GM21515 (cell line): Measurements from ENCODE around the gene COQ4.
A peak's percentile ranks its signal among the peaks of the same experiment; 100 is the strongest.

ENCODE experiments used
- ATAC-seq: cut with Tn5 transposase; IDR thresholded peaks from one replicate; pipeline ENCODE4 v1.9.1; 2021; ENCODE audit not compliant: unreplicated experiment

COQ4 gene

DNA sequence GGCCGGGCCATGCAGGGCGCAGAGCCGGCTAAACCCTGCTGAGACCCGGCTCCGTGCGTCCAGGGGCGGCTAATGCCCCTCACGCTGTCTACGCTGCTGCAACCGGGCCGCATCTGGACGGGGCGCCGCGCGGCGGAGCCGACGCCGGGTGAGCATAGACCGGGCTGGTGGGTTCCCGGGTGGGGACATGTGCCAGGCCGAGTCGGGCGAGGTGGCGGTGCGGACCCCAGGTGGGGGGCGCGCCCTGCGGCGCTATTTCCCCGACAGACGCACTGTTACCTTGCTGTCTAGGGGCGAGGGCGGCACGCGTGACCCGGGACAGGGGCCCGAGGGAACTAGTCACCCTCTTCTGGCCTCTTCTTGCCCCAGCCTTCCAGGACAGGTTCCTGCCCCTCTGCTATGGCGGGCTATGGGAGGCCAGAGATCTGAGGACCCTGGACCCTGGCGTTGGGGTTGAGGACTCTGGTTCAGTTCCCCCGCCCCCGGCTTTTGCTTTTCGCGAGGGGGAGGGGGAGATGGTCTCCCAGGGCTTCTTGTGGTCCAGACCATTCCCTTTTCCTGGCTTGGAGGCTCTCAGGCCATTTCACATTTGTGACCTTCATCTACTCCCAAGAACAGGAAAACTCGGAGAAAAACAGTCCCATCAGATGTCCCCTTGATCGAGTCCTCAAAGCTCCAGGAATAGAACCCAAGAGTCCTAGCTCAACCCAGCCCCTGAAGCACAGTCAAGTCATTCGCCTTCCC, 18.2 kb downstream of the COQ4 start:
- peak; percentile 7 for ATAC-seq

DNA sequence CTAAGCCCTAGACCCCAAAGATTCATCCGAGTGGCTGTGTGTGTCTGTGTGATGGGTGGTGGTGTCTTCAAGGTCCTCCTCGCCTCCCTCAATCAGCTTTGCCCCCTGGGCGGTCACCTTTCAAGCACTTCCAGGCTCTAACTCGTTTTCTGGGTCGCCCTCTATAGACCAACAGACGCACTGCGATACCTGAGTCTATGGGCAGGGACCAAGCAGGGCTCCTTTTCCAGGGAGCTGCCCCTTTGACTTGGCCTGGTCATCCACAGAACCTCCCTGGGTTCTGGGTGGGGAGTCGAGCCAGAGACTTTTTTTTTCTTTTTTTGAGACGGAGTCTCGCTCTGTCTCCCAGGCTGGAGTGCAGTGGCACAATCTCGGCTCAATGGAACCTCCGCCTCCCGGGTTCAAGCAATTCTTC, 18.8 kb downstream of the COQ4 start:
- no peak for ATAC-seq

DNA sequence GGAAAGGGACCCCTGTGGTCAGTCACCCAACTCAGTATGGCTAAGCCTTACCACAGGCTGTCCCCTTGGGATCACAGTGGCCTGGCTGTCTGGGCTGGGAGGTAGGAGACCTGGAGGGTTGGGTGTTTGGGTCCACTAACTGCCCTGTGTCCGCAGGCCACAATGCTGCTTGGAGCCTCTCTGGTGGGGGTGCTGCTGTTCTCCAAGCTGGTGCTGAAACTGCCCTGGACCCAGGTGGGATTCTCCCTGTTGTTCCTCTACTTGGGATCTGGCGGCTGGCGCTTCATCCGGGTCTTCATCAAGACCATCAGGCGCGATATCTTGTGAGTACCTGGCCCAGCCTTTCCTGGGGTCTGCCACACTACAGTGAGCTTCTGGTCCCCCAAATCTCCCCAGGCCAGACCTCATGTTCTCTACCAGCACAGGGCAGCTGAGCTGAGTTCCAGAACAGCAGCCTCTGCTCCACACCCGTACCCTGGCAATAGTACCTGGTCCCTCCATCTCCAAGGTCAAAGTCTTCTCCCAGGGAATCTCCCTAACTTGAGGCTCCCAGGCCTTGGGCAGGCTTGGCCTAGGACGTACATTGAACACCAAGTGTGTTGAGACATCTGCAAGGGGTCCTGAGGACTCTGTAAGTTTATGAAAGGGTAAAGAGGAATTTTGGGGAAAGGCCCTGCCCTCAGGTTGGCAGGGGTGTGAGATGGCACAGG, 20.5 kb downstream of the COQ4 start:
- ATAC-seq = no peak

DNA sequence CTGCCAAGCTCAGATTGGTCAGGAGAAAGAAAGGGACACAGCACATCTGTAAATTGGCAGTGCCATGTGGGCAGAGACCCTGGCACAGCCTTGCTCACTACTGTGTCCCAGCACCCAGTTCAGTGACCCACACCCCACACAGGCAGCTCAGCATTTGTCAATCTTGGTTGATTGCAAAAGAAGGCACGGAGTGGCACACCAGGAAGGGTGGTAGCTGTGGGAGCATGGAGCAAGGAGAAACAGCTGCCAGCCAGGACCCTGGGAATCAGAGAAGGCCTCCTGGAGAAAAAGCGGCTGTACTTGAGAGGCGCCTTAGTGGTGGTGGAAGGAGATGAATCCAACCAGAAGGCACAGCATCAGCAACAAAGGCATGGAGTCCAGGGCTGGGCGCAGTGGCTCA, 21.2 kb downstream of the COQ4 start:
- ATAC-seq = no peak

DNA sequence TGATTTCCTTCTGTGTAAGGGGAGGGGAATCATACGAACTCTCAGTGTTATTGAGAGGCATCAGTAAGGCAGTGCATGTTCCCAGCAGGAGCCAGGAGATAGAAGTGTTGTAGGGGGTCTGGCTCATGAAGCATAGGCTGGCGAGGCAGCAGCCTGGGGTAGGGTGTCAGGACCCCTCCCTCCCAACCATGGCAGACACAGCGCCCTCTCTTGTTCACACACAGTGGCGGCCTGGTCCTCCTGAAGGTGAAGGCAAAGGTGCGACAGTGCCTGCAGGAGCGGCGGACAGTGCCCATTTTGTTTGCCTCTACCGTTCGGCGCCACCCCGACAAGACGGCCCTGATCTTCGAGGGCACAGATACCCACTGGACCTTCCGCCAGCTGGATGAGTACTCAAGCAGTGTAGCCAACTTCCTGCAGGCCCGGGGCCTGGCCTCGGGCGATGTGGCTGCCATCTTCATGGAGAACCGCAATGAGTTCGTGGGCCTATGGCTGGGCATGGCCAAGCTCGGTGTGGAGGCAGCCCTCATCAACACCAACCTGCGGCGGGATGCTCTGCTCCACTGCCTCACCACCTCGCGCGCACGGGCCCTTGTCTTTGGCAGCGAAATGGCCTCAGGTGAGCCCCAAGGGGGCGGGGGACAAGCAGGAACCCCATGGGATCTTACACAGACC, 22.4 kb downstream of the COQ4 start:
- no peak for ATAC-seq

DNA sequence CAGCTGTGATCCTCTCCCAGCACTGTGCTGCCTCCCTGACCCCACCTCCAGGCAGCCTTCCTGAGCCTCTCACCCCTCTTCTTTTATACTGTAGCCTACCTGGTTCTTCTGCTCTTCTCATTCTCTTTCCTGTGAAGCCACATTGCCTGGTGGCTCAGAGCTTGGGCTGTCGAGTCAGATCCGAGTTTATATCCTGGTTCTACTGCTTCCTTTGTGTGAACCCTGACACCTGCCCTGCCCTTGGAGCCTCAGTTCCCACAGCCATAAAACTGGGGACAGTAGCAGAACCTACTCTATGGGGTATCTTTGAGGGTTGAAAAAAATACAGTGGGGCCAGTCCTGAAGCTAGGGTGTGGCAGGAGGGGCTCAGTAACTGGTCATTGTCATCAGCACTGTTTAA, 26.5 kb downstream of the COQ4 start:
- ATAC-seq = no peak

DNA sequence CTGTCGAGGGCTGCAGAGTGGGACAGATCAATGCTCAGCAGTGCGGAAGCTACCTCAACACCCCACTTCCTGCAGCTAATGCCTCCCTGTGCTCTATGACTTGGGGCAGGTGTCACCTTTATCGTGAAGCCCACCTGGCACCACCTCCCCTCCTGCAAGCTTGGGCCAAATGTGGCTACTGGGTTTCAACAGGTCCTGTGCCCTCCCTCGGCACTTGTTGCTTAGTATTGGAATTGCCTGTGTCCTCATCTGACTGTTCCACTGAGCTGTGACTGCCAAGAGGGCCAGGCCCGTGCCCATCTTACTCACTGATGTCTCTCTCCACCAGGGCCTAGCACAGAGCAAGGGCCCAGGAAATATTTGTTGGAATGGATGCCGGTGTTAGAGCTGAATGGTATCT, 27.1 kb downstream of the COQ4 start:
- no peak for ATAC-seq

DNA sequence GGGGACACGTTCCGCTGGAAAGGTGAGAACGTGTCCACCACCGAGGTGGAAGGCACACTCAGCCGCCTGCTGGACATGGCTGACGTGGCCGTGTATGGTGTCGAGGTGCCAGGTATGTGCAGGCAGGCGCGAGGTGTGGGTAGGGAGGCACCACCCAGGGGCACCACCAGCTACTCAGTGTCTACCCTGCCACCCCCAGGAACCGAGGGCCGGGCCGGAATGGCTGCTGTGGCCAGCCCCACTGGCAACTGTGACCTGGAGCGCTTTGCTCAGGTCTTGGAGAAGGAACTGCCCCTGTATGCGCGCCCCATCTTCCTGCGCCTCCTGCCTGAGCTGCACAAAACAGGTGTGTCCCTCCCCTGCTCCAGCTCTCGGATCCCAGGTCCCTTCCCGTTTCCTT, 32.8 kb downstream of the COQ4 start:
- ATAC-seq = no peak

DNA sequence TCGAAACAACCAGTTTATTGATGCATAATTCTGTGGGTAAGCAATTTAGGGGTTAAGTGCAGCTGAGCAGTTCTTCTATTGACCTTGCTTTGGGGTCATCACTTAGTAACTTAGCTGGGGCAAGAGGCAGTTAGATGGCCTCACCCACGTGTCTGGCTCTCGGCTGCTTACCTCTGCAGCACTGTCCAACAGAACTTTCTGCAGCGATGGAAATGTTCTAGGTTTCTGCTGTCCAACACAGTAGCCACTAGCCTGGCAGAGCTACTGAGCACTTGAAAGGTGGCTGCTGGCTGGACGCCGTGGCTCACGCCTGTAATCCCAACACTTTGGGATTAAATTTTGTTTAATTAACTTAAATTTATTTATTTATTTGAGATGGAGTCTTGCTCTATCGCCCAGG, 35.5 kb downstream of the COQ4 start:
- ATAC-seq = no peak

DNA sequence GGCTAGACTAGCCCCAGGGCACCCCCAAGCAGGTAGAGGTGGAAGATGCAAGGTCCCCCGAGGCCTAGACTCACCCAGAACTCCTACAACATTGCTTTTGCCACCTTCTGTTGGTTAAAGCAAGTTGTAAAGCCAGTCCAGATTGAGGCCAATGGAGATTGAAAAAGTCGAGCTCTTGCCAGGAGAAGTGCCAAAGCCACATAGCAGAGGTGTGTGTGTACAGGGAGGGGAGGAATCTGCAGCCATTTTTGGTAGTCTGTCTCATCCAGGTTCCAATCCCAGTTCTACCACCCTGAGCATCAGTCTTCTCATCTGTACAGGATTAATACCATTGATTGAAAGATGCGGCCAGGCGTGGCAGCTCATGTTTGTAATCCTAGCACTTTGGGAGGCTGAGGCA, 36.2 kb downstream of the COQ4 start:
- no peak for ATAC-seq

DNA sequence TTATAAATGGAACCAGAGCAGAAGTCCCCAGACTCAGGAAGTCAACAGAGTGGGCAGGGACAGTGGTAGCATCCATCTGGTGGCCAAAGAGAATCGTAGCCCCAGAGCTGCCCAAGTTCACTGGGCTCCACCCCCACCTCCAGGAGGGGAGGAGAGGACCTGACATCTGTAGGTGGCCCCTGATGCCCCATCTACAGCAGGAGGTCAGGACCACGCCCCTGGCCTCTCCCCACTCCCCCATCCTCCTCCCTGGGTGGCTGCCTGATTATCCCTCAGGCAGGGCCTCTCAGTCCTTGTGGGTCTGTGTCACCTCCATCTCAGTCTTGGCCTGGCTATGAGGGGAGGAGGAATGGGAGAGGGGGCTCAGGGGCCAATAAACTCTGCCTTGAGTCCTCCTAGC, 38.2 kb downstream of the COQ4 start:
- ATAC-seq = no peak

DNA sequence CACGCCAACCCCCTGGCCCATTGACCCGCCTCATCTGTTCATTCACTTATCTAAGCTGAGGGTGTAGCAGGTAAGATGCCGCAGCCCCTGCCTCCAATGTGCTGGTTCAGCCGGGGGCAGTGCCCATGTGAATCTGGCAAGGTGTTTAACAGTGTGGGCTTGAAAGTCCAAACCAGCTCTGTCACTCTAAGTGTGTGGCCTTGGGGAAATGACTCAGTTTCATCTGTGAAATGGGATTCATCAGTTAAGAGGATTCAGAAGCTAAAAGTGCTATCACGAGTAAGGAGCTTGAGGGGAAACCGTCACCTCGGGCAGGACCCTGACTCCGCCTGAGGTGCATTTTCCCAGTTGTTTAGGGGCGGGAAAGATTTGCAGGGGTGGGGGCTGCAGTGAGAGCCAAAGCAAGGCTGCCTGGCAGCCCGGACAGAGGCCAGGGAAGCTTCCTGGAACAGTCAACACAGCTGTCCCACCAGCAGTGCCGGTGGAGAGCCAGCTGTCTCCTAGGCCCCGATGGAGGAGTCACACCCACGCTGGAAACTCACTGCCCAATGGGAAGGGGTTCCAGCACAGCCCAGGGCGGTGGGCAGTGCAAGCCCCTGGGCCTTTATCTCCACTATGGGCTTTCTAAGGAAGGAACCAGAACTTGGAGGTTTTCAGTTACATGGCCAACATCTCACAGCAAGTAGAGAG, 38.8 kb downstream of the COQ4 start:
- ATAC-seq = no peak

DNA sequence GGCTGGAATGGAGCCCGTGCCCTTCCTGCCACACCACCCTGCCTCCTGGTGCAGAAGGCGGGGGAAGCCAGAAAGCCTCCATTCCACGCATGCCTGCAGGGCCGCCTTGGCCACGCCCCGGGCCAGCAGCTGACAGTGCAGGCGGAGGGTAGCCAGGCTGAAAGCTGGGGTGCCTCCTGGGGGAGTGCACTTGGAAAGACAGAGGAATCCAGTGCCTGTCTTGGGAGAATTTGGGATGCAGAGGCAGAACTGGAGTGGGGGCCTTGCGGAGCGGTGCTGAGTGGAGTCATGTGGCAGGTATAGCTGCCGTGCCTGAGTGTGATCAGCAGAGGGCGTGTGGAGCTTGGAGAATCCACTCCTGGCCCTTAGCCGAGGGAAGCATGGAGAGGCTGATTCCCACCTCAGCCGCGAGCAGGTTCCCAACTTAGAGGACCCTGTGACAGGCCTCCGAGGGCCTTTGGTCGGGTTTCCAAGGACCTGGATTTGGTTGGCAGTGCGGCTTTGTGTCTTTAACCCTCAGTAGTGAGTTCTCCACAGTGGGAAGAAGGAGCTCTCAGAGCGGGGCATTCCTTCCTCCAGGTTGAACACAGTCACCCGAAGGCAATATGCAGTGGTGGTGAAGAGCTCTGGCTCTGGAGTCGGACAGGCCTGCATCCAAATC, 39.5 kb downstream of the COQ4 start:
- ATAC-seq = no peak

DNA sequence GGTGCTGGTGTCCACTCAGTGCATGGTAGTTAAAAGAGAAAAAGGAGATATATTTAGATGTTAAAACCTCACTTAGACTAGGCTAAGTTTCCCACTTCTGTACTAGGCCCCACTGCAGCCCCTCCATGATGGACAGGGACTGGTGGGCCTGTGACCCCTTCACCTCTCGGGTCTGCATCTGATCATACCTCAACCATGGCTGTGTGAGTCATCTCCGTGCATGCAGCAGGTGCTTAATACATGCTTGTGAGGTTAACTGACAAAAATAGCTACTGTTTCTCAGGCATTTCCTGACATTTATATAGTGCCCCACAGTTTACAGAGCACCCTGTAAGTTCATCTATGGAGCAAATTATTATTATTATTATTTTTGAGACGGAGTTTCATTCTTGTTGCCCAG, 40.1 kb downstream of the COQ4 start:
- no peak for ATAC-seq

DNA sequence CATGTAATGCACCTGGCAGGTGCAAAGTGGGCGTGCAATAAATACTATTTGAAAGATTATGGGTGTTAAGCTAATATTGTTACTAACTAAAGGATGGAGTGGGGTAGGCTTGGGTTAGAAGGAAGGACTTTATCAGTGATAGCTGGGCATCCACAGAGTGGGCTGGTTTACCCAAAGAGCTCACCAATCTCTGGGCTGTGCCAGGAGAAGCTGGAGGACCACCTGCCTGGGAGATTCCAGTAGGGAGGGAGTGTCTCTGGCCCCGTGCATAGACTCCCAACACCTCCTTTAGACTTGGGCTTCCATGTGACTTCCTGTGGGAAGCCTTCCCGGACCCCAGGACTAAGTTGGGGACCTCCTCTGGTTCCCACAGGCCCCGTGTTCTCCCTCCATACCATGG, 42.9 kb downstream of the COQ4 start:
- no peak for ATAC-seq

DNA sequence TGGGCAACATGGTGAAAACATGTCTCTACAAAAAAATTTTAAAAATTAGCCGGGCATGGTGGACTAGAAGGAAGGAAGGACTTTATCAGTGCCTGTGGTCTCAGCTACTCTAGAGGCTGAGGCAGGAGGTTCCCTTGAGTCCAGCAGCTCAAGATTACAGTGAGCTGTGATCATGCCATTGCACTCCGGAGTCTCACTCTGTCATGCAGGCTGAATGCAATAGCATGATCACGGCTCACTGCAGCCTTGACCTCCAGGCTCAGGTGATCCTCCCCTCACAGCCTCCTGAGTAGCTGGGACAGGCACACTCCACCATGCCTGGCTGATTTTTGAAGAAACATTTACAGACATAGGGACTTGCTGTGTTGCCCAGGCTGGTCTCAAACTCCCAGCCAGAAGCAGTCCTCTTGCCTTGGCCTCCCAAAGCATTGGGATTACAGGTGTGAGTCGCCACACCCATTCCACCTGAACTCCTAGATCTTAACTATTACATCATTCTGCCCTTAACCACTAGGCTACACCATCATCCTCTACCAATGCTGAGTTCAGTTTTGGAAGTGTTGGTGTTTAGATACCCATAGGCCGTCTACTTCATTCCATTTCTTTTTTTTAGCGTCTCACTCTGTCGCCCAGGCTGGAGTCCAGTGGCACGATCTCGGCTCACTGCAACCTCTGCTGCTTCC, 46.5 kb downstream of the COQ4 start:
- no peak for ATAC-seq

DNA sequence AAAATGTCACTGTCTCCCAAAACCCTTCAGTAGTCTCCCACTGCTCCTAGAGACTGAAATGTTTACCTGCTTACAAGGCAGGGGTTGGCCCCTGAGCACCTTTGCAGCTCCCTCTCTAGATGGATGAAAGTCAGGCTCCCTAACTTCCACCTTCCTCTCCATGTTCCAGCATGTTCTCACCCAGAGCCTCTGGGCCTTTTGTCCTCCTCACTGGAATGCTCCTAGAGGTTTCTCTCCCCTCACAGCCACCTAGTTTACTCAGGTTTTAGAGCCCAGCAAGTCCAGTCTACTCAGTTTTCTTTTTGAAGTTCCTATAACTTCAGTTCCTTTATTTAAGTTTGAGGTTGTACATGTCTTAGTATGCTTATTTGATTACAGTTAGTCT, 47.7 kb downstream of the COQ4 start:
- ATAC-seq = no peak

DNA sequence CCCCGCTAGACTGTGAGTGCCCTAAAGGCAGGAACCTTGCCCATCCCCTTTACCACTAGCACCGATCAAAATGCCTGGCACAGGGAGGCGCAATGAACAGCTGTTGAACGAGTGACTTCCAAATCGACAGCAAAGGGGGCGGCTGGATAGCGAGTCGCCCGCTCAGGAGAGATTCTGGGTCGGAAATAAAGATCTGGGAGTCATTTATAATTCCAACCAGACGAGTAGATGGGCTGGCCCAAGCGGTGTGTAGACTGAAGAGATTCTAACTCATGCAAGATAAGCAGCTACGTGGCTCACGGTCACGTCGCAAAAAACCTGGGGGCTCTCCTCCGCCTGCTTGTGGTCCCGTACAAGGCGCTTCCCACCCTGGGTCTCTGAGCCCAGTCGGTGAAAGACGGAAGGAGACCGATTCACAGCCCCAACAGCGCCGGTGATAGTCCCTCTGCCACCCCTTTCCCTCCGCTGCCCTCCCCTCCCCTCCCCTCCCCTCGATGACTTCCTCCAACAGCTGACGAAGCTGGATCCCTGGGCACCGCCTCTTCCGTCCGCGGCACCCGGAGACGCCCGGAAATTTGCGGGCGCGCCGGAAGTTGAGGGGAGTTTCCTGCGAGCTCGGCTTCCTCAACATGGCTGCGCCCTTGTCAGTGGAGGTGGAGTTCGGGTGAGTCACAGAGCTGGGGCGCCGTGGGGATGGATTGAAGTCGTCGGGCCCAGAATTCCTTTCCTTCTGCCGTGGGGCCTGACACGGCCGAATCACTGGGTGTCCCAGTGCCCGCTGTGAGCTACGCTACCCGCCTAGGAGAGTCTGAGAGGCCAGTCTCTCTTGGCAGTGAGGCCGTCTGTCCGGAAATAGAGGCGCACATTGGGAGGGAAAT, 48.4 kb downstream of the COQ4 start, which contains the start of gene URM1:
TSS of gene URM1 (plus strand) at position 623 of the 878 bp plus-strand sequence. CDS start at position 630, 7 bp downstream.
- ATAC-seq = peak; percentile 82

DNA sequence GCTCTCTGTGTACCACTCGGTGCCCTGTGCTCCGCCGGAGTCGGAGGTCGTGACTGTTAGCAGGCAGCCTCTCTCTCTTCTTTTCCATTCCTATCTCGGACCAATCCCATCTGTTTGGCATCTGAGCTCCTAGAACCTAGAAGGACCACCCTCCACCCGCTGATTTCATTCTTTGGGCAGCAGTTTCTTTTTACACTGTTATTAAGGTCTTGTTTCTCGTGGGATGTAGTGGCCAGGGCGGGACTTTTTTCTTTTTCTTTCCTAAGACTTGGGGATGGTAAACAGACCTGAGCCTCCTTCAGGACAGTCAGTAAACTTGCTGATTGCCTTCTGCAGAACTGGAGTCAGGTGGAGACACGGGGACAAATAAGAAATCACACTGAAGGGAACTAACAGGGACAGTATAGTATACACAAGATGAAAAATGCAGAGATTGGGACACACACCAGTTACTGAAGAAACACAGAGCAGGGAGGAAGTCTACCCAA, 49.0 kb downstream of the COQ4 start:
- ATAC-seq = no peak
